Natural killer cell treated with Interleukin-12 subunit alpha and Interleukin-12 subunit beta and Interleukin-15 and Interleukin-18, amount 100 ng/mL, for 72 hours (primary cell): Measurements from ENCODE around the gene TMCO6. TPM values are rescaled to one million over a fixed set of nuclear protein-coding genes. Genes with fewer than 3 reads are reported as not detected.
A peak's percentile ranks its signal among the peaks of the same experiment; 100 is the strongest.

Experiments
- ATAC-seq, 2 donors: fragments of 150-1000 bp; cut with Tn5 transposase in 1 of 2; sonication (Bioruptor Pico), chemical (Tn5 transposase) in 1 of 2; 2 replicates each; pipeline ENCODE4 v1.10.0; 2021
- DNase-seq: peaks from one replicate; pipeline ENCODE4 v3.0.0; 2022; ENCODE audit warnings: low spot score
- H3K27ac Mint-ChIP-seq, 2 donors: 1 replicate in 1 of 2; 2 replicates in 1 of 2; pipeline ENCODE4 v1.8.0; 2022; ENCODE audit warnings: mixed read lengths in 2 of 2, mild to moderate bottlenecking in 1 of 2, moderate library complexity in 1 of 2
- H3K27me3 Mint-ChIP-seq, 2 donors: 1 replicate in 1 of 2; 2 replicates in 1 of 2; pipeline ENCODE4 v1.8.0; 2022; ENCODE audit warnings: mixed read lengths in 2 of 2
- H3K36me3 Mint-ChIP-seq: one replicate; pipeline ENCODE4 v1.8.0; 2022; ENCODE audit warnings: mixed read lengths
- H3K4me1 Mint-ChIP-seq, 2 donors: 1 replicate in 1 of 2; 2 replicates in 1 of 2; pipeline ENCODE4 v1.8.0; 2022; ENCODE audit warnings: low read depth in 2 of 2, mixed read lengths in 2 of 2, mild to moderate bottlenecking in 1 of 2
- H3K4me3 Mint-ChIP-seq: one replicate; pipeline ENCODE4 v1.8.0; 2022; ENCODE audit warnings: mixed read lengths
- H3K9me3 Mint-ChIP-seq: 2 replicates; pipeline ENCODE4 v1.8.0; 2022; ENCODE audit warnings: mixed read lengths
- total RNA-seq, 2 donors: library from RNA; stranded (reverse); gene quantifications; one replicate each; pipeline ENCODE4 v1.2.3, GENCODE V29; 2022

The TMCO6 gene
- total RNA-seq, 2 donors from 2014 or later = 11.6 to 30.3 TPM

DNA sequence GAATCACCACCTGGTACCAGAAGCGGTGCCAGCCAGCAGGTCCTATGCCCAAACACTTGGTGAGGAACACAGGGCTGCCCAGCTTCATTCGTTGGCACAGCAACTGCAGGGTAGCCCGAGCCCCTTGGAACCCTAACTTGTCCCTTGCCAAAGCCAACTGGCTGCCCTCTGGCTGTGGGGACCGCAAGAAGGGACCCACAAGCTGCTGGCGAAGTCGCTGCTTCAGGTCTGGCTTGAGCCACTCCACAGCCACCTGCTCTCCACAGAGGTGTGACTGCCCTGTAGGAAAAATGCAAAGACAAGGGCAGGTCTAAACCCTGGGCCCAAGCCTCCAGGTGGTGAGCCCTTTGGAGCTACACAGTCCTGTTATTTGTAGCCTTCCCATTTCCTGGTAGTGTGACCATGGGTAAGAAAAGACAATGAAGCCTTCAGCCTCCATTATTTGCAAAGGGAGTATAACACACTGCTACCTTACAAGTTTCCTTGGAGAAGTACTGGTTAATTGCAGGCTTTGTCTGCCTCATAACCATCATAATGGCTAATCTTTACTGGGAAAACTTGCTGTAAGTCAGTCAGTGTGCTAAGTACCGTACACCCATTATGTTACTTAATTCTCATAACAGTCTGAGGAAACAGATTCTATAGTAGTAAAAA lies 32.3 kb downstream of the TMCO6 start:
- DNase-seq (no peak), ATAC-seq (no peak)
- peaks cover 25% of the 10 kb centered on the region for H3K36me3 Mint-ChIP-seq
- no peaks in the 10 kb centered on the region for H3K27me3 Mint-ChIP-seq
- H3K4me3 Mint-ChIP-seq = no peak overlapping the region
- H3K9me3 Mint-ChIP-seq = no peaks in the 10 kb centered on the region
- peaks cover 17 to 20% of the 10 kb centered on the region in 2 donors for H3K4me1 Mint-ChIP-seq
- H3K27ac Mint-ChIP-seq = no peak overlapping the region

DNA sequence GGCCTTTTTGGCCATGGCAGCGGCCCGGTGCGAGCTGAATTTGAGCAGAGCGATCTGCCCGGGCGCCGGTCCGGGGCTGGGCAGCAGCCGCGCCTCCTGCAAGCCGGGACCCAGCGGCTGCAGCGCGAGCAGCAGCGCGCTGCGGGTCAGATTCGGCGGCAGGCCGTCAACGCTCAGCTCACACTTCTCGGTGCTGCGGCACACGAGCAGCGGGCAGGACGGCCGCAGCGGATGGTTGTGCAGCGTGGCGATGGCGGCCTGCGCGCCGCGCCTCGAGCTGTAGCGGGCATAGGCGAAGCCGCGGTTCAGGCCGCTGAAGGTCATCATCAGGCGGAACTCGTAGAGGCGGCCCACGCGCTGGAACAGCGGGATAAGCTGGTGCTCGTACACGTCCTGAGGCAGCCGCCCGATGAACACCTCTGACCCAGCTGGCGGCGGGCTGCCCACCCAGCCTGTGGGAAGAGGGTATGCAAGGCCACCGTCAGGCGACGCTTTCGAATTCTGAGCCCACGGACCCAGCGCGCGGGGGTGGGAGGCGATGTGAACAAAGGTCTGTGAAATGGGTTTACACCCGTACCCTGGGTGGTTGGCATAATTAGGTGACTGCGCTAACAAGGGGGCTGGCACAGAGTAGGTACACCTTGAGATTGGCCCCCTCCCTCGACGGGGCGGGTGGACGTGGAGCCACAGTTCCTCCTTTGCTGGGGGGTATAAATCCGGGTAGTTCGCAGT lies 33.4 kb downstream of the TMCO6 start:
- H3K27me3 Mint-ChIP-seq = no peaks in the 10 kb centered on the region
- H3K36me3 Mint-ChIP-seq = peaks cover 24% of the 10 kb centered on the region
- no peaks in the 10 kb centered on the region for H3K9me3 Mint-ChIP-seq
- H3K4me3 Mint-ChIP-seq = no peak overlapping the region
- DNase-seq = no peak
- peak; percentile 11 to 37 for ATAC-seq
- peaks cover 6 to 10% of the 10 kb centered on the region in 2 donors for H3K4me1 Mint-ChIP-seq
- H3K27ac Mint-ChIP-seq = no peak overlapping the region

DNA sequence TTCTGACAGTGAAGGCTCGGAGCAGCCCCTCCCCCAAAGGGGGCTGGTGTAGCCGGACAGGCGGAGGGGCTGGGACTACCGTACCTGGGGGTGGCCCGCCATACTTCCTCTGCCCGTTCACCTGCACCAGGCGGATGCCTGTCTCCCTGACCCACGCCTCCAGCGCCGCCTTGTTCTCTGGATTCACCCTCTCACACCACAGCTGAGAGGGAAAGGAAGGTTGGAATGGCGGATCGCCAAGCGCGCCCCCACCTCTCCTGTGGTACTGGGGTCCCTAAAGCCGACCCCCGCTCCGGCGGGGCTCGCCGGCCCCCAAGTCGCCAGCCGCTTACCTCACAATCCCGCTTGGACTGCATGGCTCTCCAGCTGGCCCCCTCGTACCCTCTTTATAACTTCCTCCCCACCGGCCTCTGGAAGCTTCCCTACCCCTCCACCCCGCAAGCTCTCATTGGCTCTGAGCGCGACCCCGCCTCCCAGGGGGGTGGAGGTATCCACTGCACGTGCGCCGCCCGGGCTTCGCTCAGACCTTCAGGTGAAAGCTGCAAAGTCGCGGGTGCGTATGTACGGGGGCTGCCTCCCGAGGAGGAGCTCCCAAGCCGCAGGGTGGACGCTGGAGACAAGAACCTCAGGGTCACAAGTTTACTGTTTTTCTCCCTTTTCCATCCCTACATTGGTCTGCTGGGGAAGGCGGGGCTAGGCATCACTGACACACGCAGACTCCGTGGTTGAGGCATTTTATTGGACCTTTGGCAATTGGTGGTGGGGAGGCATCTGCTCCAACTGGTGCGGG lies 34.1 kb downstream of the TMCO6 start, which contains the start of gene DND1:
Gene DND1 (minus strand): TSS at position 390 of the 790 bp plus-strand sequence. CDS start 34 bp downstream, at position 356.
- Mint-ChIP-seq H3K4me1 (peaks cover 0 to 3% of the 10 kb centered on the region in 2 donors), H3K27me3 (no peaks in the 10 kb centered on the region), H3K9me3 (no peaks in the 10 kb centered on the region), H3K36me3 (peaks cover 25% of the 10 kb centered on the region), H3K27ac (no peak within 1 kb of the TSS), H3K4me3 (no peak within 1 kb of the TSS)
- ATAC-seq (peak in 1 of 2 donors; percentile 2), DNase-seq (no peak)

DNA sequence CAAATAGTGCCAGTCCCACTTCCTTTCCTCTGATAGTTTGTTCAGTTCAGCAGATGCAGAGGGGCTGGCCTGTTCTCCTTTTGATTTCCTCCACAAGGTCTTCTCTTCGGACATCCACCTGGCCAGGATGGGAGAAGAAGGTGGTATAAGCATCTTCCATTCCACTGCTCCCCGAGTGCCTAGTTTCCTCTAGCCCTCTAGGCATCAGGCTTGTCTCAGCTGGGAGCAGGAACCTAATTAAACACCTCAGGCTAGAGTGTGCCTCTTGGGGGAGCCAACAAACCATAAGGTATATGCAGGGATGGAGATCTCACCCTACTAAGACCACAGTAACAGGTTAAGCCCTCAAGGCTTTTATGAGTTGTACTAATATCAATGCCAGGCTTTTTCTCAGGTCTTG lies 35.0 kb downstream of the TMCO6 start:
- no peaks in the 10 kb centered on the region for H3K9me3 Mint-ChIP-seq
- ATAC-seq (no peak), DNase-seq (no peak)
- H3K27ac Mint-ChIP-seq = no peak overlapping the region
- H3K27me3 Mint-ChIP-seq = no peaks in the 10 kb centered on the region
- H3K4me1 Mint-ChIP-seq = peaks cover 0 to 3% of the 10 kb centered on the region in 2 donors
- H3K4me3 Mint-ChIP-seq = no peak overlapping the region
- H3K36me3 Mint-ChIP-seq = peaks cover 25% of the 10 kb centered on the region

DNA sequence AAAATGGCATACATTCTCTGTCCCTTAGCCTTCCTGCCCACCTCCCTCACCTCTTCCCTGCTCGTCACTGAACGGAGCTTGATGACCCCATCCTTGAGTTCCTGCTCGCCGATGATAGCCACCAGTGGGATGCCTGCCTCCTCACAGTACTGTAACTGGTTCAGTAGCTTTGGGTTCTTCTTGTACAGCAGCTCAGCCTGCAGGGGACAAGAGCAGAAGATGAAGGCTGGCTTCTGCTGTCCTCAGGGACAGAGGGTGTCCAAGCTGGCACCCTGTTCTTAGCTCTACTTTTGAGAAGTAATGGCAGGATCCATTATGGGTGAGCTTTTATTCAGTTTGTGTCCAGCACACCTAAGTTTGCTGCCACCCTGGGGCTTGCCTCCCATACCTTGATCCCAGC lies 35.4 kb downstream of the TMCO6 start:
- Mint-ChIP-seq H3K4me1 (peaks cover 0 to 3% of the 10 kb centered on the region in 2 donors), H3K9me3 (no peaks in the 10 kb centered on the region), H3K36me3 (peaks cover 25% of the 10 kb centered on the region), H3K27me3 (no peaks in the 10 kb centered on the region), H3K27ac (no peak overlapping the region), H3K4me3 (no peak overlapping the region)
- DNase-seq (no peak), ATAC-seq (no peak)

DNA sequence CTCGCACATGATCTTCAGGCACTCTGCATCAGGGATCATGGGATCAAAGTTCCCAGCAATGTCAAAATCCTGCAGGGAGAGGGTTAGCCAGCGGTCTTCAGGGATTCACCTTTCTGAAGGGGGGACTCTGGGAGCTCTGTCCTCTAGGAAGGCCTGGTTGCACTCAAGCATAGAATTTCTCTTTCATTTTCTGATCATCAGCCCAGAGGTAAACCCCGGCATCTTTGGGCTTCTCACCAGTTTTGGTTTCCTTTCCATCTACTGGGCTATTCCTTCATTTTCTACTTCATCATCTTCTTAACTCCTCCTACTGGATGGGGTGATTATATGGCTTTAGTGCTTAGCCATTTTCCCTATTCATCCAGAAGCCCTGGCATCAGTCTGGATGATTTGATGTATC lies 38.7 kb downstream of the TMCO6 start:
- peaks cover 28% of the 10 kb centered on the region for H3K36me3 Mint-ChIP-seq
- peak overlapping the region in 1 of 2 donors; percentile 27 for H3K27ac Mint-ChIP-seq
- no peak overlapping the region for H3K4me3 Mint-ChIP-seq
- no peaks in the 10 kb centered on the region for H3K4me1 Mint-ChIP-seq
- ATAC-seq (peak in 1 of 2 donors; percentile 41), DNase-seq (no peak)
- no peaks in the 10 kb centered on the region for H3K9me3 Mint-ChIP-seq
- no peaks in the 10 kb centered on the region for H3K27me3 Mint-ChIP-seq

DNA sequence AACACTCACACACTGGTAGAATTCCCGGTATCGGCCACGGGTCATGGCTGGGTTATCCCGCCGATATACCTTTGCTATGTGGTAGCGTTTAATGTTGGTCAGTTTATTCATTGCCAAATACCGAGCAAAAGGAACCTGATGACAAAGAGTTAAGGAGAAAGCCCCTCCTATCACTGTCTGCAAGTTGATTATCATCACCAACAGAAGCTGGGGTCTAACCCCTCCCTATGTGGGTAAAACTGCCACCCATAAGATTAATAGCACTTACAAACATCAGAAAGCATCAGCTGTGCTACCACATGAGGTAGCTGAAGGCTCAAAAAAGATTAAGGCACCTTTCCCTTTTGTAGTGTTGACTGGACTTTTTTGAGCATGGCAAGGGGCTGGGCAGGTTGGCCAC lies 39.7 kb downstream of the TMCO6 start:
- H3K36me3 Mint-ChIP-seq = peaks cover 31% of the 10 kb centered on the region

DNA sequence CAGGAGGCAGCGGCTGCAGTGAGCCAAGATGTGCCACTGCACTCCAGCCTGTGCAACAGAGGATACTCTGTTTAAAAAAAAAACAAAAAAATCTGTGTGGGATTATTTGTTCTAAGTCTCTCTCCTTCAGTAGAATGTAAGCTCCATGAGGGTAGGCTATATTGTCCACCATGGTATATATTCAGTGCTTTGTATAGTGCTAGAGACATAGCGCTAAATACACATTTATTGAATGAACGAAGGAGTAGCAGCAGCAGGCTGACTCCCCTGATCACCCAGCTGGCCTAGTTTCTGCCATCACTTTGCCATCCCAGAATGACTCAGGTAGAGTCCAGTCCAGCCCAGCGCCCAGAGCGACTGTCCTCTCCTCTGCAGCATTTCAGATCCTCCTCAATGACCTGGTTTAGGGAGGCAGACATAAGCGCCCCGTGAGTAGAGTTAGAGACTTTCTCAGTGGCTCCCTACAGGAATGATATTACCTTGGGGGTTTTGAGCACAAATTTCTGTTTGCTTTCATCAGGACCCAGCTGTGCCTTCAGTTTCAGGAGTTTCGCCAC lies 51.2 kb downstream of the TMCO6 start:
- ATAC-seq = no peak
- Mint-ChIP-seq H3K4me3 (peak overlapping the region; percentile 100), H3K27ac (peak overlapping the region; percentile 92 to 94), H3K9me3 (no peaks in the 10 kb centered on the region), H3K4me1 (peaks cover 23 to 34% of the 10 kb centered on the region in 2 donors), H3K36me3 (peaks cover 5% of the 10 kb centered on the region), H3K27me3 (no peaks in the 10 kb centered on the region)
- no peak for DNase-seq

More for the DNA sequence above, 39.7 kb downstream of the TMCO6 start:
- no peak for DNase-seq
- Mint-ChIP-seq H3K4me3 (no peak overlapping the region), H3K9me3 (no peaks in the 10 kb centered on the region), H3K4me1 (no peaks in the 10 kb centered on the region), H3K27me3 (no peaks in the 10 kb centered on the region), H3K27ac (no peak overlapping the region)
- ATAC-seq = no peak

DNA sequence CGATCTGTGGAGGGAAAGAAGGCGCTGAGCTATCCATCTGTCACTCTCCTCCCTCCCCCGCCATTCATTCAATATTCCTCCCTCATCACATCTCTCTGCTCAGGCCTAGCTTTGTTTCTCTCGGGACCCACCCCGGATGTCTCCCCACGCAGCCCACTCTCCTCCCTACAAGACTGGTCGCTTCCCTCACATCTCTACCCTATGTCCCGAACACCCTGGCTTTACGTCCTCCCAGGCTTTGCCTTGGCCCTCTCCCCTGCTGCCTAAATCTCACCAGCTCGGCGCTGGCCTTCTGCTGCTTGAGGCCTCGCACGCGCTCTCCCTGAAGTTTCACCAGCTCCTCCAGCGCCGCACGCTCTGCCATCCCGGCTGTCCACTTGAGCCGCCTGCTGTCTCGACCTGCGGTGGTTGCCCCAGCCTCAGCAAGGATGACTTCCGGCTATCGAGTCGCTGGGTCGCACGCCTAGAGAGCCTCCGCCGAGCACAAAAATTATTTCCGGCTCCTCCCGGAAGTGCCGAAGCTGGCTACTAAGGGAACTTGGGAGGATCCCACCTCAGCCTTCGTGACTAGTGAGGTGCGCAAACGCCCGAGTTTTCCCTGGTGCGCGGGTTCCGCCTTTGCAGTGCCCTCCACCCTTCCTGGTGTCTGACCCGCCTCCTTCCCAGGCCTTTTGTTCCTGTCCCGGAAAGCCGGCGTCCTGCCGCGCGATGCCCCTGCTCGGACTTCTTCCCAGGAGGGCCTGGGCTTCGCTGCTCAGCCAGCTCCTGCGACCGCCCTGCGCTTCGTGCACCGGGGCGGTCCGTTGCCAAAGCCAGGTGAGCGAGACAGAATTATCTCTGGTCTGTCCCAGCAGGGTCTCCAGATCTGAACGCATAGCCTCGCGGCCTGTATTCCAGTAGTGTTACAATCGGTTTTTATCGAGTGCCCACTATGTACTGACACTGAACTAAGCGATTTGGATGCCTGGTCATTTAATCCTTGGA lies 52.0 kb downstream of the TMCO6 start, which contains the start of the genes HARS1 and HARS2:
Gene HARS1 (minus strand): TSS at position 430 of the 984 bp plus-strand sequence. CDS start 66 bp downstream, at position 364.
Gene HARS2 (plus strand): TSS at position 515 of the 984 bp plus-strand sequence. CDS start 194 bp downstream, at position 709.
- ATAC-seq = peak; percentile 98
- Mint-ChIP-seq H3K27ac (peak within 1 kb of the TSS; percentile 92 to 94), H3K36me3 (peaks cover 12% of the 10 kb centered on the region), H3K27me3 (no peaks in the 10 kb centered on the region), H3K9me3 (no peaks in the 10 kb centered on the region), H3K4me1 (peaks cover 25 to 34% of the 10 kb centered on the region in 2 donors), H3K4me3 (peak within 1 kb of the TSS; percentile 100)
- peak; percentile 94 for DNase-seq

DNA sequence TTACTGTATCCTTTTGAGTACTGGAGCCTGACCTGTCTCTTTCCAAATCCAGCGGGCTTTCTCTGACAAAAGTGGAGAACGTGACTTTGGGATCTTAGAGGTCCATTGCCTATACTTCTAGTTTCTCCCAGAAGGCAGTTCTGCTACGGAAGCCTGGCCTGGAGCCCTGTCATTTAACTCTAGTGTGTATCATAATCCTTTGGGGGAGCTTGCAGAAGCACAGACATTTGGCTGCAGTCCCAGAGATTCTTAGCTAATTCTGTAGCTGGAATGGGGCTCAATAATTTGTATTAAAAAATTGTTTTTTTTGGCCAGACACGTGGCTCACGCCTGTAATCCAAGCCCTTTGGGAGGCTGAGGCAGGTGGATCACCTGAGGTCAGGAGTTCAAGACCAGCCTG lies 55.0 kb downstream of the TMCO6 start:
- Mint-ChIP-seq H3K27me3 (no peaks in the 10 kb centered on the region), H3K36me3 (peaks cover 35% of the 10 kb centered on the region), H3K4me3 (no peak overlapping the region), H3K4me1 (peaks cover 24 to 25% of the 10 kb centered on the region in 2 donors), H3K27ac (no peak overlapping the region), H3K9me3 (no peaks in the 10 kb centered on the region)
- ATAC-seq (no peak), DNase-seq (no peak)
